ENCODE measurements around the gene DUSP15. TPM values are rescaled to one million over a fixed set of nuclear protein-coding genes. Genes with fewer than 3 reads are reported as not detected.

Gene DUSP15
- total RNA-seq, 1 donor from 2014 or later = 0.82 TPM

DNA sequence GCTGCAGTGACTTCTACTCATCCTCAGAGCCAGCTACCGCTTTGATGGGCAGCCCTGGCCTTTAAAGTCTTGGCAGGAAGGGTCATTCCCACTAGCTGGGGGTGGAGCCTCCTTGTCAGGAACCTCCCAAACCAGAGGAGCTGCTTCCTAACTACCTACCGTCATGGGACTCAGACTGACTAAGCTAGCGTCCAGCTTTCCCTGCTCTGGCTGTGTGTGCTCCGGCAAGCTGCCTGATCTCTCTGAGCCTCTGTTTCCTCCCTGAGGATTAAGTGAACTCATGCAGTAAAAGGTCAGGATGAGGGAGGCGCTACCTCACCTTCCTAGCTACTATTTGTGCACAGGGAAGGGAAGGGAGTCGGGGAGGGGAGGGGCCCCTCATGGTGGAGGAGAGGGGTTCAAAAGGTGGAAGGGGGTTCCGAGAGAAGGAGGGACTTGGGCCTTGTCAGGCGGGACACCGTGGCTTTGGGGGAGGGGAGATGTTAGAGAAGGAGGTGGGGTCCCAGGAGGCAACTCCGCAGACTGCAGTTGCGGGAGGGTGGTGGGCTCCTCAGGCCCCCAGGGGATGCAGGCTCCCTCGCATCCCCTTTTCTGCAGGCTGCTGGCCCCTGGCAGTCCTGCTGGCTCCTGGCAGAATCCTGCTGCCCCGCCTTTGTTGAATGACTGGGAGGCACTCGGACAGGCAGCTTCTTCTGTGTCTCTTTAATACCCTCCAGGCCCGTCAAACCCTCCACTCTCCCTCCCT lies 9.8 kb downstream of the DUSP15 start:
- DNase-seq = peak; percentile 37

GRCh38 chr20:31859998-31860380 lies 10.3 kb downstream of the DUSP15 start:
- DNase-seq = no peak

DNA sequence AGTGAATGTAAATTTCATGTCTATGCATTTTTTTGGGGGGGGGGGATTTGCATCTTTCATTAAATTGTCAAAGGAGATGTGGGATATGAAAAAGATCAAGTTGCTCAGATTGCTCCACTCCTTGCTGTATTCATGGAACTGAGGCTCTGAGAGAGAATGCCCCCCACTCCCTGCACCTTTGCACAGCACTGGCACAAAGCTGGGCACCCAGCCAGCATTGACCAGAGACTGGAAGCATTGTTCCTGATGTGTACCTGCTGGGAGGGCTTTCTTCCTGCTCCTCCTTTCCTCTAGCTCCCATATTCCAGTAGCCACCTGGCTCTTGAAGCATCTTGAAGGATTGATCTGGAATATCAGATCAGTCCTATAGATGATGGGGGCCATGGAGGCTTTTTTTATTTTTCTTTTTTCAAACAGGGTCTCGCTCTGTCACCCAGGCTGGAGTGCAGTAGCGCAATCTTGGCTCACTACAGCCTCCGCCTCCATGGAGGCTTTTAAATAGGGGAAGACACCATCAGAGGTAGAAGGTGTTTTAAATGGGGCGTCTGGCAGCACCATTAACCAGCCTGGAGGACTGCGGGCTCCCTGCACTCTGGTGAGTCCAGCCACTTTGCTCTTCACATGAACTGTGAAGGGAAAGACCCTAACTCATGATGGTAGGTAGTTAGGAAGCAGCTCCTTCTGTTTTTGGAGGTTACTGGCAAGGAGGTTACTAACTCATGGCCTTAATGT lies 10.9 kb downstream of the DUSP15 start:
- DNase-seq = no peak

DNA sequence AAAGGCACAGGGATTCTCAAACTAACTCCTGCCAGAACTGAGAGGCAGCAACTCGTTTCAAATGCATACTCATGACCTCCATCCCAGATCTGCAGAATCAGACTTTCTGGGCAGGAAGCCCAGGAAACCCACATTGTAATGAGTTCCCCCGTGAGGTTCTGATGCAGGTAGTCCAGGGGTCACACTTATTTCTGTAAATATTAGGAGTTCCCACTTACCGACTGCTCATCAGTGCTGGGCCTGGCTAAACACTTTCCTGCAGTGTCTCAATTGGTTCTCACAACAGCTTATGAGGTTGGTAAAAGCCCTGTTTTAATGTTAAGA lies 11.6 kb downstream of the DUSP15 start:
- DNase-seq = no peak

DNA sequence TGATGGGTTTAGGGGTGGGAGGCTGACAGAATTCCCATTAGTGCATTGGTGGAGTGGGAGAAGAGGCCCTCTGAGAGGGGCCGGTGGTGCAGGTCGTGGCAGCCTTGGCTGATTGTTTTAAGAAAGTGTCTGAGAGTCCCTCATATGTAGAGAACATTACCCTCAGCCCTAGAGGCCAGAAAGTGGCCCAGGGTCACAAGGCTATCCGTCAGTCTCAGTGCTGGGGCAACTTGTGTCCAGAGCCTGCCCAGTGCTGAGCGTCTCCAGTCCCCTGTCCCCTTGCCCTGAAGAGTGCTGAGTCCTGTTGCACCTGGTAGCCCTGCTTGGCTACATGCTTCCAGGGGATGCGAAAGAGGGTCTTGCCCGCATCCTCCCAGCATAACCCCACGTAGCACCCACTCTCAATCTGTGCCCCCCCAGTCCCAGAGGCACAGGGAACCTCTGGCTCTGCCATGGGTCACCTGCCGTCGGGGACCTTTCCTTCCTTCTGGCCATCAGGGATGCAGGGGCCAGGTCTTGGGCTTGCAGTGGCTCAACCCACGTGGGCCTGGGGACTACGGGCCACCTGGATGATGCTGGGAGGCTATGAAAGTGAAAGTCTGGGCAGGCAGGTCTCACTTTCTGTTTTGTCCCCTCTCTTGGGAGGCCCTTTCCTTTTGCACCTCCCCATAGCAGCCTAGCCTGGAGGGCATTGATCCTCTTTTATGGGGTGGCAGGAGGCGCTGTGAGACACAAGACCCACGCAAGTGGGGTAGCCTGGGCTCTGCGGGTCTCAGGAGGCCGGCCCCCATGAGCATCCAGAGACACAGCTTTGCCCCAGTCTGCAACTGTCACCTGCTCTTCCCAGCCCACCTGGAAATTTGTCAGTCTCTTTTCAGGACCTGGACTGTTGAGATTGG lies 12.2 kb downstream of the DUSP15 start:
- DNase-seq = no peak

GRCh38 chr20:31856516-31856915 lies 13.8 kb downstream of the DUSP15 start:
- no peak for DNase-seq

DNA sequence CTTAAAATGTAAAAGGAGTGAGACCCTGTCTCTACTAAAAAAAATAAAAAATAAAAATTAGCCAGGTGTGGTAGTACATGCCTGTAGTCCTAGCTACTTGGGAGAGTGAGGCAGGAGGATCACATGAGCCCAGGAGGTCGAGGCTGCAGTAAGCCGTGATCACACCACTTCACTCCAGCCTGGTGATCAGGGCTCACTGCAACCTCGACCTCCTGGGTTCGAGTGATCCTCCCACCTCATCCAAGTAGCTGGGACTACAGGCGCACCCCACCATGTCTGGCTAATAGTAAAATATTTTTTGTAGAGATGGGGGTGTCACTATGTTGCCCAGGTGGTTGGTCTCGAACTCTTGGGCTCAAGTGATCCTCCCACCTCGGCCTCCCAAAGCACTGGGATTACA lies 16.8 kb downstream of the DUSP15 start:
- no peak for DNase-seq

- DNase-seq = no peak
Observed at GRCh38 chr20:31851240-31851955, 18.9 kb downstream of the DUSP15 start.

- no peak for DNase-seq
Observed at GRCh38 chr20:31849306-31849930, 20.9 kb downstream of the DUSP15 start.

DNA sequence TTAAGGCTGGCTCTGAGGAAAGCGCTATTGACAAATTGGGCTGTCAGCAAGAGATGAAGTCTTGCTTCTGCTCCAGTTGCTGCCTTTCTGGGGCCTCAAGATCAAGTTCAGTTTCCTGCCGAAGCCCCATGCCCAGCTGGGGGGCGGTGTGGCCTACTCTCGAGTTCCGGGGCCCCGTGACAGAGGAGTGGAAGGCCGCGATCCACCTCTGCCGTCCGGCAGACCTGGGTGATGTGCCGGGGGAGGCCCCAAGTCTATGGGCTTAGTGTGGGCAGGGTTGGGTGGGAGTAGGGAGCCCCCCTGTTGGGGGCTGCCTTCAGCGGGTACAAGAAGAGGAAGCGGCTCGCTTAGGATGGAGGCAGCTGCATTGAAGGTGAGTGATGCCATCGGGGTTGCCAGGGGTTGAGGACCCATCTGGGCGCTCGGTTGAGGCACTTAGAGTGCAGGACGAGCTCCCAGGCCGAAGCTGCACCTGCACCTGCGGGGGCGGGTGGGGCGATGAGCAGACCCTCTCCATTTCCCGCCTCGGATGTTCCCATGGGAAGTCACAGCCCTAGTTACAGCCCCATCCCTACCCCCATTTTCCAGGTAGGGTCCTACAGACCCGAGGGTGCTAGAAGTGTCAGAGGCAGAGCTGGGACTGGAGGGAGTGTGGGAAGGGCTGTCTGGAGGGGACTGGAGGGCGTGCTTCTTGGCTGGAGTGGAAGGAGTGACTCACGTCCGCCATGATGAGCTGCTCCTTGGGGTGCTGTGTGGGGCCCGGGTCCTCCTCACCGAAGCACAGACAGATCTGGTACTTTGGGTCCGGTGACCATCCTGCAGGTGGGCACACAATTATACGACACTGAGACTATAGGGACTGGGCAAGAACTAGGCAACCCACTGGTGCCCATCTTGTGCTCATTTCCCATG lies 22.0 kb downstream of the DUSP15 start:
- no peak for DNase-seq

DNA sequence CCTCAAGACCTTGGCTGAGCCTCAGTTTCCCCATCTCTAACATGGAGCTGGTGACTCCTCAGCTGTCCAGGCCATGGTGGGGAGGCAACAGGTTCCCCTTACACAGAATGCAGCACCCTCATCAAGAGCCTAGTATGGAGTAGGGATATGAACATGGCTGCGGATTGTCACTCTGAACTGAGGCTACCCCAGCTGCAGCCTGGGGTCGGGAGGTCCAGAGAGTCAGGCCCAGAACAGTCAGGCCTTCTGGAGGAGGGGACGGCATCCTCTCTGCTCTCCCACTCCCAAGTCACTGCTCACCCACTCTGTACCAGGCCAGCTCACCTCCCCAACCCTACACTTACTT lies 23.6 kb downstream of the DUSP15 start:
- DNase-seq = no peak

DNA sequence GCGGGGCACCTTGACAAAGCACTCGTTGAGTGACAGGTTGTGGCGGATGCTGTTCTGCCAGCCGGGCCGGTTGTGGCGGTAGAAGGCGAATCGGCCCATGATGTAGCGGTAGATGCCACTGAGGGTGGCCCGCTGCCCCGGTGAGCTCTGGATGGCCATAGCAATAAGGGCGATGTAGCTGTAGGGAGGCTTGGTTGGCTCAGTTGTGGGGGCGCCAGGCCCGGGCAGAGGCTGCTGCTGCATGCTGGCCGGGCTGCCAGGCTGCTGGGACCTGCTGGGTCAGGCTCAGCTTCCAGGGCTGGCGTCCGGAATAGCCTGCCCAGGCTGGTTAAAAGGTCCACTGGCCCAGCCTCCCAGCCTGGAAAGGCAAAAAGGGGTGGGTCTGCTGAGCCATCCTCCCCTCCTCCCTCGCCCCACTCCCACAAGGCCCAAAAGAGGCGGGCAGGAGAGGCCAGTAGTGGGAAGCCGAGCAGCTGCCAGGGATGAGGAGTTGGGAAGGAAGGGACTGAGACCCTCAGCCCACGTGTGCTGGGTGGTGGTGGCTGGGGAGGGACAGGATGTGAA lies 24.9 kb downstream of the DUSP15 start, which contains the start of gene FOXS1:
Gene FOXS1 (minus strand): TSS at position 305 of the 564 bp plus-strand sequence. CDS start 62 bp downstream, at position 243.
- peak; percentile 76 for DNase-seq

DNA sequence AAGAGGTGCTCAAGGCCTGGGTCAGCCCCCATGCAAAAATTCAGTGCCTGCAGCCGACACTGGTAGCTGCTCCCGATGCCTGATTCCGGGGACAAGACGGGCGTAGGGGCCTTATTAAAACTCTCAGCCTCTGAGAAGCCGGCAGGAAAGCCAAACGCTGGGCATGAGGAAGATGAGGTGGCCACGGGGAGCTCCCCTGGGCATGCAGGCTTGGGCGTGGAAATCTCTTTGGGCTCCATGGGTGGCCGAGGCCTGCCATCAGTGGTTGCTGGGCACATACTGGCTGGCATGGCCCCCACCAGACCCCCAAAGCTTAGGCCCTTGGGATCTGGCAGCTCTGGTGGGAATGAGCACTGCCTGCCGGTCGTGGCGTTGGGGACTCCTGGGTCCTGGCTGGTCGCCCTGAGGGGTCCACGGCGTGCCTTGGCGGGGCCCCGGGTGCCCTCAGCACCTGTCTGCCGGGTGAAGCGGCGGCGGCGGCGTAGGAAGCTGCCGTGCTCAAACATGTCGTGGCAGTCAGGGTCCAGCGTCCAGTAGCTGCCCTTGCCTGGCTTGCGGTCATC lies 25.5 kb downstream of the DUSP15 start:
- no peak for DNase-seq

- DNase-seq = no peak
Observed at GRCh38 chr20:31843881-31844280, 26.4 kb downstream of the DUSP15 start.

DNA sequence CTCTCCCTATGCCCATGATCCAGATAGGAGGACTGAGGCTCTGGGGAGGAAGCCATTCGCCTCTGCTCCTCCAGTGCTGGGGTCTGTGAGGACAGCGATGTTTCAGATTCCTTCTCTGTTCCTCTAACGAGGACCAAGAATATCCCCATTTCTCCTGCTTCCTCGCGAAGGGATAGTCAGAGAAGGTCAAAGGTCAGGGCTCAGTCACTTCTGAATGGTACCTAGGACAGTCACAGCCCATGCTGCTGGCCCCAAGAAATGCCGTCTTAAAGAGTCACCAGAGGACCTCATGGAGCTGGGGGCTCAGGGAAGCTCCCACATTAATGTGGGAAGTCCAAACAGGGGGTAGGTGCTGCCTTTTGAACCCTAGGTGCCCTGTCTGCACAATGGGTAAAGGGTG lies 27.0 kb downstream of the DUSP15 start:
- no peak for DNase-seq

GRCh38 chr20:31842471-31843157 lies 27.7 kb downstream of the DUSP15 start:
- DNase-seq = no peak

- no peak for DNase-seq
Observed at GRCh38 chr20:31841928-31842327, 28.4 kb downstream of the DUSP15 start.

GRCh38 chr20:31840906-31841816 lies 29.2 kb downstream of the DUSP15 start:
- DNase-seq = no peak

Measured in tongue (tissue), 2 donors.